IMR-90 (cell line): Measurements from ENCODE around the gene KCNQ5. TPM values are rescaled to one million over a fixed set of nuclear protein-coding genes. Genes with fewer than 3 reads are reported as not detected.

Experiments
- ATAC-seq: fragments of 200-7000 bp; cut with Tn5 transposase; 2 replicates; pipeline ENCODE4 v1.9.1; 2020; ENCODE audit warnings: low read depth, mild to moderate bottlenecking, moderate library complexity
- BruUV-seq: library from RNA; stranded (reverse); fragments of 400-500 nt; replicated peaks from 2 replicates; lab custom pipeline; 2021; lab: Mats Ljungman, UMichigan
- CTCF ChIA-PET: fragments of 300-600 bp; formaldehyde crosslinking; extraction: SDS; loops from one replicate; lab custom pipeline; 2021; ENCODE audit warnings: antibody characterized with exemption; lab: Yijun Ruan, JAX
- POLR2A ChIA-PET: fragments of 300-600 bp; sonication (Branson Sonifier 250); formaldehyde crosslinking; loops from one replicate; lab custom pipeline; 2022; ENCODE audit warnings: antibody characterized with exemption; ENCODE audit not compliant: unreplicated experiment; lab: Charles Lee
- DNase-seq: peaks from one replicate; pipeline ENCODE4 v3.0.0; 2013
- H2AFZ ChIP-seq: replicated peaks from 2 replicates; pipeline ENCODE3; 2013; ENCODE audit warnings: low read length, mild to moderate bottlenecking; ENCODE audit not compliant: poor library complexity
- H2AK5ac ChIP-seq: 2 replicates; pipeline ENCODE4 v1.6.1; 2013; ENCODE audit warnings: low read depth, low read length, inconsistent platforms
- H2AK9ac ChIP-seq: replicated peaks from 2 replicates; pipeline ENCODE3; 2013; ENCODE audit warnings: mild to moderate bottlenecking, low read depth, low read length, moderate library complexity; ENCODE audit not compliant: poor library complexity
- H2BK120ac ChIP-seq: 2 replicates; pipeline ENCODE4 v1.6.1; 2013; ENCODE audit warnings: low read depth, low read length, inconsistent platforms
- H2BK15ac ChIP-seq: 3 replicates; pipeline ENCODE4 v1.6.1; 2013; ENCODE audit warnings: low read depth, low read length, inconsistent platforms
- H2BK20ac ChIP-seq: 2 replicates; pipeline ENCODE4 v1.6.1; 2013; ENCODE audit warnings: low read depth, mild to moderate bottlenecking, inconsistent platforms, low read length, moderate library complexity
- H2BK5ac ChIP-seq: 2 replicates; pipeline ENCODE4 v1.6.1; 2013; ENCODE audit warnings: mild to moderate bottlenecking, low read depth, low read length, inconsistent platforms; ENCODE audit not compliant: poor library complexity, severe bottlenecking
- H3K14ac ChIP-seq: replicated peaks from 2 replicates; pipeline ENCODE4 v1.6.1; 2013; ENCODE audit warnings: low read depth, low read length, inconsistent platforms
- H3K18ac ChIP-seq: 2 replicates; pipeline ENCODE4 v1.6.1; 2013; ENCODE audit warnings: low read depth, low read length, control low read depth
- H3K23ac ChIP-seq: 2 replicates; pipeline ENCODE4 v1.6.1; 2013; ENCODE audit warnings: low read depth, low read length, inconsistent platforms
- H3K27ac ChIP-seq: 2 replicates; pipeline ENCODE4 v1.5.1; 2013; ENCODE audit warnings: mild to moderate bottlenecking, control low read depth, low read length; ENCODE audit not compliant: insufficient read depth
- H3K27me3 ChIP-seq: 2 replicates; pipeline ENCODE4 v1.6.1; 2013; ENCODE audit warnings: low read length; ENCODE audit not compliant: control insufficient read depth, insufficient read depth
- H3K36me3 ChIP-seq: 2 replicates; pipeline ENCODE4 v1.6.1; 2013; ENCODE audit warnings: low read length, mixed read lengths; ENCODE audit not compliant: control insufficient read depth, insufficient read depth
- H3K4ac ChIP-seq: 2 replicates; pipeline ENCODE4 v1.6.1; 2013; ENCODE audit warnings: low read depth, low read length, inconsistent platforms
- H3K4me1 ChIP-seq: 2 replicates; pipeline ENCODE4 v1.6.1; 2013; ENCODE audit warnings: low read length, mixed read lengths; ENCODE audit not compliant: control insufficient read depth, insufficient read depth
- H3K4me2 ChIP-seq: 2 replicates; pipeline ENCODE4 v1.6.1; 2013; ENCODE audit warnings: low read depth, mild to moderate bottlenecking, control low read depth, low read length, moderate library complexity
- H3K4me3 ChIP-seq: 2 replicates; pipeline ENCODE4 v1.5.1; 2013; ENCODE audit warnings: low read depth, mild to moderate bottlenecking, control low read depth, low read length, moderate library complexity; ENCODE audit not compliant: insufficient read depth
- H3K56ac ChIP-seq: 2 replicates; pipeline ENCODE4 v1.6.1; 2013; ENCODE audit warnings: low read length, inconsistent platforms; ENCODE audit not compliant: insufficient read depth; ENCODE audit errors: extremely low read depth
- H3K79me1 ChIP-seq, 2 experiments: 2 replicates each; pipeline ENCODE4 v1.6.1; 2013; ENCODE audit warnings: low read length in 2 of 2, inconsistent platforms in 1 of 2, low read depth in 1 of 2
- H3K9ac ChIP-seq: 2 replicates; pipeline ENCODE4 v1.6.1; 2013; ENCODE audit warnings: low read depth, low read length, control low read depth
- H3K9me1 ChIP-seq: 2 replicates; pipeline ENCODE4 v1.6.1; 2013; ENCODE audit warnings: low read length, inconsistent platforms; ENCODE audit not compliant: insufficient read depth
- H3K9me3 ChIP-seq: 2 replicates; pipeline ENCODE4 v1.6.1; 2013; ENCODE audit warnings: low read length; ENCODE audit not compliant: control insufficient read depth, insufficient read depth
- H4K20me1 ChIP-seq: 2 replicates; pipeline ENCODE4 v1.6.1; 2013; ENCODE audit warnings: low read length, inconsistent platforms; ENCODE audit not compliant: insufficient read depth
- H4K5ac ChIP-seq: 2 replicates; pipeline ENCODE4 v1.6.1; 2013; ENCODE audit warnings: mild to moderate bottlenecking, low read depth, low read length, control low read depth
- H4K8ac ChIP-seq, 2 experiments: 2 replicates each; pipeline ENCODE4 v1.6.1; 2013; ENCODE audit warnings: low read depth in 2 of 2, low read length in 2 of 2, control low read depth in 1 of 2, inconsistent platforms in 1 of 2
- H4K91ac ChIP-seq: 2 replicates; pipeline ENCODE4 v1.6.1; 2013; ENCODE audit warnings: low read depth, low read length, inconsistent platforms; ENCODE audit not compliant: insufficient read depth
- BHLHE40 ChIP-seq: fragments of 150-350 bp; IDR thresholded peaks from 2 replicates; pipeline ENCODE4 v1.6.1; 2016; ENCODE audit warnings: mild to moderate bottlenecking, low read depth, low read length
- CEBPB ChIP-seq: IDR thresholded peaks from 2 replicates; pipeline ENCODE4 v1.6.1; 2012; ENCODE audit warnings: low read depth, low read length, improper control_type of control experiment
- CHD1 ChIP-seq: IDR thresholded peaks from 2 replicates; pipeline ENCODE4 v1.6.1; 2012; ENCODE audit warnings: low read depth, low read length, improper control_type of control experiment
- ELK1 ChIP-seq: fragments of 150-350 bp; IDR thresholded peaks from 2 replicates; pipeline ENCODE4 v1.6.1; 2016; ENCODE audit warnings: low read depth, mild to moderate bottlenecking, low read length, moderate library complexity, borderline replicate concordance
- FOS ChIP-seq: fragments of 150-350 bp; IDR thresholded peaks from 2 replicates; pipeline ENCODE4 v1.6.1; 2016; ENCODE audit warnings: low read depth, low read length
- MAFK ChIP-seq: IDR thresholded peaks from 2 replicates; pipeline ENCODE4 v1.6.1; 2012; ENCODE audit warnings: low read depth, low read length, improper control_type of control experiment
- MAZ ChIP-seq: IDR thresholded peaks from 2 replicates; pipeline ENCODE4 v1.6.1; 2012; ENCODE audit warnings: low read depth, mild to moderate bottlenecking, low read length, improper control_type of control experiment, moderate library complexity, borderline replicate concordance
- MXI1 ChIP-seq: IDR thresholded peaks from 2 replicates; pipeline ENCODE4 v1.6.1; 2012; ENCODE audit warnings: low read depth, mild to moderate bottlenecking, low read length, moderate library complexity, borderline replicate concordance
- NFE2L2 ChIP-seq: fragments of 150-350 bp; IDR thresholded peaks from 2 replicates; pipeline ENCODE4 v1.6.1; 2016; ENCODE audit warnings: low read depth, mild to moderate bottlenecking, low read length
- POLR2A ChIP-seq: IDR thresholded peaks from 2 replicates; pipeline ENCODE4 v1.6.1; 2012; ENCODE audit warnings: mild to moderate bottlenecking, low read depth, low read length
- RAD21 ChIP-seq: IDR thresholded peaks from 2 replicates; pipeline ENCODE4 v1.6.1; 2012; ENCODE audit warnings: low read length, improper control_type of control experiment
- RCOR1 ChIP-seq: IDR thresholded peaks from 2 replicates; pipeline ENCODE4 v1.6.1; 2012; ENCODE audit warnings: mild to moderate bottlenecking, low read length, improper control_type of control experiment; ENCODE audit not compliant: insufficient replicate concordance
- RFX5 ChIP-seq: IDR thresholded peaks from 2 replicates; pipeline ENCODE4 v1.8.0; 2012; ENCODE audit warnings: low read depth, mild to moderate bottlenecking, low read length, moderate library complexity
- SMC3 ChIP-seq: fragments of 150-350 bp; IDR thresholded peaks from 2 replicates; pipeline ENCODE4 v1.6.1; 2016; ENCODE audit warnings: low read depth, mild to moderate bottlenecking, antibody characterized with exemption, low read length, moderate library complexity
- WGBS, 2 experiments: methylation state at CpG; one replicate each; pipeline versions ENCODE4 v1.1.5 to v1.1.7; 2013; ENCODE audit warnings: missing lambda C conversion rate in 2 of 2; ENCODE audit not compliant: insufficient read length in 1 of 2; ENCODE audit errors: extremely low coverage in 2 of 2; 5-methylcytosine and 5-hydroxymethylcytosine counted together
- dilution Hi-C: fragments of 300-500 bp; cut with HindIII; formaldehyde crosslinking; loops from one replicate; pipeline ENCODE4 v1.14.3; 2018; ENCODE audit warnings: low sequenced_read_pairs; ENCODE audit not compliant: unreplicated experiment
- in situ Hi-C: fragments of 300-500 bp; cut with MboI; formaldehyde crosslinking; loops from 3 replicates; pipeline ENCODE4 v1.14.3; 2019; ENCODE audit warnings: low sequenced_read_pairs, inconsistent platforms, mixed read lengths
- intact Hi-C: fragments of 100-400 bp; cut with micrococcal nuclease; formaldehyde crosslinking; loops from 2 replicates; pipeline ENCODE4 v1.10.0; 2022
- polyA plus RNA-seq, 3 experiments: library from polyadenylated mRNA; depleted of rRNA; stranded (reverse); fragments of >200 nt; gene quantifications; 2 replicates each; pipeline ENCODE4 v1.2.3, GENCODE V29; 2012; ENCODE audit warnings: low replicate concordance in 1 of 3
- total RNA-seq: library from RNA; depleted of rRNA; stranded (reverse); fragments of >200 nt; gene quantifications from 2 replicates; pipeline ENCODE4 v1.2.3, GENCODE V29; 2012
- TF ChIP-seq, protein P1 (sequence below): conservative IDR thresholded peaks from 2 replicates; pipeline ENCODE4 v1.5.1; 2012; ENCODE audit warnings: mild to moderate bottlenecking, low read depth, low read length, improper control_type of control experiment
- TF ChIP-seq, protein P2 (sequence below): fragments of 150-350 bp; IDR thresholded peaks from 2 replicates; pipeline ENCODE4 v1.6.1; 2017; ENCODE audit warnings: mild to moderate bottlenecking, antibody characterized with exemption, low read length, low read depth

KCNQ5 gene
- total and polyA plus RNA-seq, 2 of the 4 experiments (the other 2 are of a cell fraction) = 0.75 to 1.3 TPM

GRCh38 chr6:72850040-72850439 lies 228.2 kb downstream of the KCNQ5 start:
- TF ChIP-seq BHLHE40 (no peak), MXI1 (no peak), CHD1 (no peak), RFX5 (no peak), CEBPB (no peak), FOS (no peak), SMC3 (no peak), MAZ (no peak), RAD21 (no peak), NFE2L2 (no peak), RCOR1 (no peak), MAFK (no peak), ELK1 (no peak), POLR2A (no peak)
- TF ChIP-seq, protein P1, sequence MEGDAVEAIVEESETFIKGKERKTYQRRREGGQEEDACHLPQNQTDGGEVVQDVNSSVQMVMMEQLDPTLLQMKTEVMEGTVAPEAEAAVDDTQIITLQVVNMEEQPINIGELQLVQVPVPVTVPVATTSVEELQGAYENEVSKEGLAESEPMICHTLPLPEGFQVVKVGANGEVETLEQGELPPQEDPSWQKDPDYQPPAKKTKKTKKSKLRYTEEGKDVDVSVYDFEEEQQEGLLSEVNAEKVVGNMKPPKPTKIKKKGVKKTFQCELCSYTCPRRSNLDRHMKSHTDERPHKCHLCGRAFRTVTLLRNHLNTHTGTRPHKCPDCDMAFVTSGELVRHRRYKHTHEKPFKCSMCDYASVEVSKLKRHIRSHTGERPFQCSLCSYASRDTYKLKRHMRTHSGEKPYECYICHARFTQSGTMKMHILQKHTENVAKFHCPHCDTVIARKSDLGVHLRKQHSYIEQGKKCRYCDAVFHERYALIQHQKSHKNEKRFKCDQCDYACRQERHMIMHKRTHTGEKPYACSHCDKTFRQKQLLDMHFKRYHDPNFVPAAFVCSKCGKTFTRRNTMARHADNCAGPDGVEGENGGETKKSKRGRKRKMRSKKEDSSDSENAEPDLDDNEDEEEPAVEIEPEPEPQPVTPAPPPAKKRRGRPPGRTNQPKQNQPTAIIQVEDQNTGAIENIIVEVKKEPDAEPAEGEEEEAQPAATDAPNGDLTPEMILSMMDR = no peak
- TF ChIP-seq, protein P2, sequence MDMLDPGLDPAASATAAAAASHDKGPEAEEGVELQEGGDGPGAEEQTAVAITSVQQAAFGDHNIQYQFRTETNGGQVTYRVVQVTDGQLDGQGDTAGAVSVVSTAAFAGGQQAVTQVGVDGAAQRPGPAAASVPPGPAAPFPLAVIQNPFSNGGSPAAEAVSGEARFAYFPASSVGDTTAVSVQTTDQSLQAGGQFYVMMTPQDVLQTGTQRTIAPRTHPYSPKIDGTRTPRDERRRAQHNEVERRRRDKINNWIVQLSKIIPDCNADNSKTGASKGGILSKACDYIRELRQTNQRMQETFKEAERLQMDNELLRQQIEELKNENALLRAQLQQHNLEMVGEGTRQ = no peak
- ChIA-PET POLR2A (no interaction called here), CTCF (no interaction called here)
- no peak overlapping the region for H4K91ac ChIP-seq
- no peak overlapping the region for H3K18ac ChIP-seq
- no peak overlapping the region for H2AK9ac ChIP-seq
- intact Hi-C loops = no loop called here
- no peaks in the 10 kb centered on the region for H3K79me1 ChIP-seq
- BruUV-seq = no TSS peak
- H2BK5ac ChIP-seq = no peak overlapping the region
- in situ Hi-C loops = no loop called here
- H4K5ac ChIP-seq = no peak overlapping the region
- no peak overlapping the region for H2AFZ ChIP-seq
- H2BK20ac ChIP-seq = no peak overlapping the region
- no peaks in the 10 kb centered on the region for H3K9me3 ChIP-seq
- dilution Hi-C loops = no loop called here
- H3K4me3 ChIP-seq = no peak overlapping the region
- H3K27me3 ChIP-seq = no peaks in the 10 kb centered on the region
- no peak overlapping the region for H3K4ac ChIP-seq
- ATAC-seq (no peak), DNase-seq (no peak)
- no peak overlapping the region for H3K9ac ChIP-seq
- H4K8ac ChIP-seq = no peak overlapping the region
- H3K14ac ChIP-seq = no peak overlapping the region
- H3K23ac ChIP-seq = no peak overlapping the region
- H3K4me1 ChIP-seq = no peaks in the 10 kb centered on the region
- H3K9me1 ChIP-seq = 0 out of 2 replicates have a peak, but pooled peaks cover 2% of the 10 kb centered on the region
- H3K36me3 ChIP-seq = no peaks in the 10 kb centered on the region
- no peak overlapping the region for H2AK5ac ChIP-seq
- H3K27ac ChIP-seq = no peak overlapping the region
- WGBS, 2 experiments = no CpG with 5 or more reads among the region's 2 CpGs
- no peak overlapping the region for H3K56ac ChIP-seq
- H4K20me1 ChIP-seq = no peaks in the 10 kb centered on the region
- no peak overlapping the region for H2BK120ac ChIP-seq
- H3K4me2 ChIP-seq = no peak overlapping the region
- no peak overlapping the region for H2BK15ac ChIP-seq
